GM19438 (cell line): Measurements from ENCODE around the gene KLF2.

Source experiments
- ATAC-seq: cut with Tn5 transposase; IDR thresholded peaks from one replicate; pipeline ENCODE4 v1.9.1; 2021; ENCODE audit warnings: low read depth; ENCODE audit not compliant: unreplicated experiment

The KLF2 gene

DNA sequence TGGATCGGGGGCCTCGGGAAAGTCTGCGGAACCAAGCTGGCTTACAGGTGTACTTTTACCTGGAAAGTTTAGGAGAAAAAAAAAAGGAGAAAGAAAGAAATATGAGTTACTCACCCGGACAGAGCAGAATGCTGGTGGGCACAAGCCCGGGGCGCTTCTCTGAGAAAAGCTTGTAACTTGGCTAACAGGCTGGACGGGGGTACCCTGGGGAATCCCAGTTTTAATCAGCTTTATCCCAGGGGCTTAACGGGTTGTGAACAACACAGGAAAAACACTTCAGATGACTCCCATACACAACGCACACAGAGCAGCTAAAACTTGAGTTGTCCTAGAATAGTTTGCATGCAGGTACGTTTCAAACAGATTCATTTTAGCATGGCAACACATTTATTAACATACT lies 37.3 kb downstream of the KLF2 start:
- no peak for ATAC-seq

DNA sequence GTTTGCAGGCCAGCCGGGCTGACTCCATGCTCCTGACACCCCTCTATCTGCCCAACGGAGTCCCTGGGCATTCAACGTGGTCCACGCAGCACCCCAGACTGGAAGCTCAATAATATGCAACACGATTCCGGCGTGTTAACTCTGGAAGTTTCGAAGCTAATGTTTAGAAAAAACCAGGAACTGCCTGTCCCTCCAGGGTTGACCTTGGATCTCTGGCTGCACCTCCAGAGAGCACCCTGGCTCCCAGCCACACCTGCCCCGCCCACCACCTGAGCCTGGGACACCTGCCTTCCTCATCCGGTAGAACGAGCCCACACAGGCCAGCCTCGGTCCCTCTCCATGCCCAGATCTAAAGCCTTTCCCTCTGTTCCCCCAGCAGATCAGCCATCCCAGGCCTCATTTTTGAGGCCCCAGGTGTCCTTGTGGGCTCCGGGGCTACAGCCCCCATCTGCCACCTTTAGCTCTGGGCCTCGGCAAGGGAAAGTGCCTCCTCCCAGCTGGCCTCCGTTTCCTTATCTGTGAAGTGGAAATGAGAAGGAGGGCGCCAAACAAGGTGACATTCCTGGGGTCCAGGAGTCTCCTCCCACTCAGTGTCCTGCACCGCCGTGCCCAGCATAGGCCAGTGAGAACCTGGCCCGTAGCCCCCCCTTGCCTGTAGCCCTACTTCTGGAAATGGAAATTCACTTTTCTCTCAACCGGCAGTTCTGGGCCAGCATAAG lies 38.7 kb downstream of the KLF2 start:
- no peak for ATAC-seq

- ATAC-seq = no peak
Observed at GRCh38 chr19:16363852-16364230, 39.2 kb downstream of the KLF2 start.

- ATAC-seq = no peak
Observed at GRCh38 chr19:16364231-16364865, 39.7 kb downstream of the KLF2 start.

GRCh38 chr19:16365300-16365996 lies 40.8 kb downstream of the KLF2 start:
- no peak for ATAC-seq

DNA sequence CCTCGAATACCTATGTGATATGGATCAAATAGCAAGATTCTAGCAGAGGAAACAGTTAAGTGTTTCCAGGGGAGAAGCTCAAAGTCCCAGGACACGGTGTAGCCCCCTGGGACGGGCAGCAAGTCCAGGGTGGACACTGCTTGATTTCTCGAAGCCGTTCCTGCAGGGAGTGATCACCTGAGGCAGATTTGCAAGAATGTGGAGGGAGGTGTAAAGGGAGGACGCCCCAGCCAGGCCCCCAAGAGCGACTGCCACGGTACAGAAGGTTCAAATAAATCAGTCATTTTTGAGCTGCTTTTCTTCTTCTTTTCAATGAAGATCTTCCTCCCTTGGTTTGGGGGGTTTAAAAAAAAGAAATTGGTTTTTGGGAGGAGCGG lies 41.4 kb downstream of the KLF2 start:
- no peak for ATAC-seq

- ATAC-seq = no peak
Observed at GRCh38 chr19:16366433-16367260, 42.0 kb downstream of the KLF2 start.

DNA sequence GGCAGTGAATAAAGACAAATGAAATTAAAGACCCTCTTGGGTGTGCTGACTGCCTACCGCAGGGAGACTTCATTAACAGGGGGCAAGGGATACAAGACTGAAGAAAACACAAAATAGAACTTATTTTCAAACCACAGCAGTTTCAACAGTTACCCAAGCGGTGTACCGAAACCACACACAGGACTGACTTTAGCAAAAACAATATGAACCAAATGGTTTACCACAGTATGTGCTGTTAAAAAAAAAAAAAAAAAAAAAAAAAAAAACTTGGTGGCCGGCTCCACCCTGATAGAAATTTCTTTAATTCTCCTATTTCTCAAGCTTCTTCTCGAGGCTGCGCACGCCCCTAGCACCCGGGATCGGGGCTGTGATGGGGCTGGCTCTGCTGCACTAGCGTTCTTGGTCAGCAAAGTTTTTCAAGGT lies 42.6 kb downstream of the KLF2 start:
- ATAC-seq = no peak

DNA sequence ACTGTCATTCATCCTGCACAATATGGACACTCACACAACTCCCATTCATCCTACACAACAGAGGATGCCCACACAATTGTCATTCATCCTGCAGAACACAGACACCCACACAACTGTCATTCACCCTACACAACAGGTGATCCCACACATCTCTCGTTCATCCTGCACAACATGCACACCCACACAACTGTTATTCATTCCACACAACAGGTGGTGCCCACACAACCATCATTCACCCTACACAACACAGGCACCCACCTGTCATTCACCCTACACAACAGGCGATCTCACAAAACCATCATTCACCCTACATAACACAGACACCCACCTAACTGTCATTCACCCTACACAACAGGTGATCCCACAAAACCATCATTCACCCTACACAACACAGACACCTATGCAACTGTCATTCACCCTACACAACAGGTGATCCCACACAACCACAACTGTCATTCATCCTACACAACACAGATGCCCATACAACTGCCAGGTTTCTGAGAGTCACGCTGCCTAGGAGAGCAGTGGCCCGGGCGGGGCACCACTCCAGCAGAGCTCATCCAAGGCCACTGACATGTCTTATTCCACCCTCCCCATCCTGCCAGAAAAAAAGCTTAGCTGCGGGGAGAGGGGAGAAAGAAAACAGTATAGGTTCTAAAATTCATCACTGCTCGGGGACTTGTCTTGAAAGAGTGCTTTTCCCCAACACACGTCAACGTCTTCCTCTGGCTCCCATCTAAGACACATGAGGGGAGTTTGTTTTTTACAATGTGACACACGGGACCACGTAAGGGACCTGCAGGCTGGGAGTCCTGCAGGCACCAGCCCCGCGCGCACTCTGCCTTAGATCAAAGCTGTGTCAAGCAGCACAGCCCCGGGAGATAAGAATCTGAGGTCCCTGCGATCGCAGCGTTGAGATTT lies 44.0 kb downstream of the KLF2 start:
- ATAC-seq = no peak

DNA sequence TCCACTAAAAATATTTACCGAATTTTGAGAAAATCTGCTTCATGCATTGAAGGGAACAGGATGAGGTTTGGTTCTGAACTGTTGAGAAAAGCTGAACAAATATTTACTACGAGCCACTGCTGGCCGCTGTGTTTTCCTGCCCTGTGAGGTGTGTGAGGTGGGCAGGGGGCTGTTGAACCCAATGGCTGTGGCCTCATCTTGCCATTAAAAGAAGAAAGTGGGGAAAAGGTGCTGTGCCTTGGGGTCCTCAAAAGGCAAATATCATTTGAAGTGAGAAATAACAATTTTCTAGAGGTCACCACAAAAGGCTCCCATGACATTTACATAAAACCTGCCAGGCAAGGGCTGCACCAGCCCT lies 44.7 kb downstream of the KLF2 start:
- ATAC-seq = no peak

DNA sequence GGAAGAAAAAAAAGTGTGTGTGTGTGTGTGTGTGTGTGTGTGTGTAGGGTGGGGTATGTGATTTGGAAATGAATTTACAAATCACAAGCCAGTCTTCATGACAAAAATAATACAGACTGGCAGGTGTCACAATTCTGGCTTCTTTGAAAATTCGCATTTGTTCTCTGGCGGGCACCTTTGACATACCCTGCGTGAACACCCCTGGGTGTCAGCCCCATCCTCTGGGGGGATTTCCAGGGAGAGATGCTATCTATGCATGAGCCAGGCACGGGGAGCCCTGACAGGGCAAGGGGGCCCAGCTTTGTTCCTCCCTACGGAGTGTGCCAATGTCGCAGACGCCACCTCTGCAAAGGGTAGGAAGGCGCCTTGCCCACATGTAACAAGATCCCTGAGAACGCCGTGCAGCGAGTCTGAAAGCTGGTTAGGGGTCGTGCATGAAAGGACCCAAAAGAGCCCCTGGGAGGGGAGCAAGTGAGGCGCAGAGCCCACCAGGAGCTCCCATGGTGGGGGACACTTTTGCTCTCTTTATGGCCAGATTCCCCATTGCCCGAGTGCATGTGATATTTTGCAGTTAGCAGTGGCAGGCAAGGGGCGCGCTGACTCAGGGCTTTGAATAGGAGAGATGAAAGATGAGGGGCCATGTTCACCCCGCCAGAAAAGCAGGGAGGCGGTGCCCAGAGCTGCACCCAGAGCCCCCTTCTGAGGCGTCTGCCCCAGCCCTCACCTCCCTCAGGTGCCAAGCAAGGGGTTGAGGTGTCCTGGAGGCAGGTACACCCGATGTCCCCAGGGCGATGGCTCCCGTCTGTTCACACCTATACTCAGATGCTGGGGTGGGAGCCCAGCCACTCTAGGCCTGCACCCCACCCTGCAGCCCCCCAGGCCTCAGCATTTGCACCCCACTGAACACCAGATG lies 45.3 kb downstream of the KLF2 start:
- no peak for ATAC-seq

DNA sequence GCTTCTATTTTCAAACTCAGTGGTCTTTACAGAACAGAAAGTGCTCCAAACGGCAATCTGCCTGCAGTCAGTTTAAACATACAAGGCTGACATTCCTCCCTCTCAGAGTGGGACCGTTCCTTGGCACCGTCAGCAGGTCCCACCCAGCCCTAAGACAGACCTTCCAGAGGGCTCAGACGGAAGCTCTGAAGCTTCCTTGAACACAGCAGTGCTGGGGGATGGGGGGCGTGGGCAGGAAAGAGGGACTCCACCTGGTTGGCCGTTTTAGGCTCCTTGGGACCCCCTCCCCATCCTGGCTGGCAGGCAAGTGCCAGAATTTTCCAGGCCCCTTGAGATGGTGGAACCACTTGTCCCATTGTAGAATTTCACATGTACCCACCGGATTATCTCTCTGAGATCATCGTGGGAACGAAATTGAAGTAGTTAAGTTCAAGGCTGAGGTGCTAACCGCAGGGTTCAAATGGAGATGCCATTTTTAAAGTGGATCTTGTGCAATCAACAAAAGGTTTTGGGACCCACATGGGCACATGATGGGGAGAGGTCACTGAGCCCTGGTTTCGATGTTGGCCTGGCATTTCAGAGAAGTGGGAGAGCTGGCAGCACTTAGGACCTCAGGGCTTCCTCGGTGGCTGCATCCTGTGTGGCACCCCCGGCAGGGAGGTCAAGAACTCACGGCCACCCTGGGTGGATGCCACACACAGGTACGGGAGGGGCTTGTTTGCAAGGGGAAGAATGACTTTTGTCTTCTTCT lies 46.2 kb downstream of the KLF2 start:
- no peak for ATAC-seq

DNA sequence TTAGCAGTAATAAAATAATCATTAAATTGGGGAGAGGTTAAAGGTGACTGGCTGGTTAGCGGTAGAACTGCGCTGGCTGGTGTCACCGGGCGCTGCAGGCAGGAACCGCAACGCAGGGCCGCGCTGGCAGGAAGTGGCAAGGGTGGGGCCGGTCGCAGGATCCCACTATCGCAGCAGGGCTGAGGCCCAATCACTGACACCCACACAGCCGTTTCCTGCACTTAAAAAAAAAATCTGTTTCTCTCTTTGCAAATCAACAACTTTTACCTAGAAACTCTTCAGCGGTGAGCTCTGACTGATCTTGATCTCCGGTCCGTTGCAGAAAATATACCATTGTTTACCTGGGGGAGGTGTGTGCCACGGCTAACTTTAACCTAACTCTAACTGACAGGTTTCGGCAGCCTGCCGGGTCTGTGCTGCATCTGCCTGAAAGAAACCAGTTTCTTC lies 46.9 kb downstream of the KLF2 start:
- peak; percentile 69 for ATAC-seq

DNA sequence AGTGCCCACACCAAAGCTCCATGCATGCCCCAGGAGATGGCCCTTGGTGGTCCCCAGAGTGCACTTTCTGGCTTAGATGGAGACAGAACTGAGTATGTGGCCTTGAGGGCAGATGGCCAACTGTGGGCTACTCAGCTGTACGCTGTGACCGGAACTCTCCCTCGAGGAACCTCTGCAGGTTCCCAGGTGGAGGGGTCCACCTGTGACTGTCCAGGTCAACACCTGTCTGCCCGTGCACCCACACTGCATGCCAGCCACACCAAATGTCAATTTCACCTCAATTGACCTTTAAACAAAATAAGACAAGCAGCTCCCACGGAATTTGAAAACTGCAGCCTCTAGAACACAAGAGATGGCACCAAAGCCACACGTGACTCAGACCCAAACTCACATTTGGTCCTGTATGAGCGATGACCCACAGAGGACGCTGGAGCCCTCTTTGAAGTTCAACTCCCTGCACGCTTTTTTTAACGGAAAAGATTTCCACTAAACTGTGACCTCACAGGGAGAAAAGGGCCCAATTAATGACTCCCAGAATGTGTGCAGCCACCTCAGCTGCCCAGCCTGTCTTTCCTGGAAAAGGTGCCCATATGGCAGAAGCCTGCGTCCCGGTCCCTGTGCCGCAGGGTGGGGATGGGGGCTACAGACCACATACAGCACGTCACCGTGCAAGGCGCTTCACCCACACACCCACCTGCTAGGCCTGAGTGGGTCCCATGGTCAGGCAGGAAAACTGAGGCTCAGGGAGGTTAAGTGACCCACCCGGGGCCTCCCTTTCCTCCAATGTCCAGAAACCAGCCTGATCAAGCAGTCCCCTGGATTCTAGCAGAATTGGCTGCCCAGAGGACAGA lies 47.7 kb downstream of the KLF2 start:
- ATAC-seq = peak; percentile 10

GRCh38 chr19:16373079-16373478 lies 48.5 kb downstream of the KLF2 start:
- no peak for ATAC-seq

DNA sequence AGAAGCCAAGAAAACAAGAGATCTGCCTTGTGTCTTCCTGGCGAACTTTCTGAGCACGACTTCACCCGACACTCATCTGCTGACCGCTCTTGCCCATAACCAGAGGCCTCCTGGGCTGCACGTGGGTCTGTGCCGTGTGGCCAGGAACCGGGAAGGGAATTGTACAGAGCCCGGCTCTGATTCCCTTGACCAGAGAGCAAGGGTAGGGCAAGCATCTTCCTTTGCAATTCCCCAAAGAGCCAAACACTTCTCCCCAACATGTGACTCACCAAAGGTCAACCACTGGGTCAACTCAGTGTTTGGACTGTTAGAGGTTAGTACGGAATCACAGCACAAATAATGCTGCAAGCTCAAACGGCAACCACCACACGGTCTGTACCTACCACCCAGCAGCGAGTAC lies 48.9 kb downstream of the KLF2 start:
- ATAC-seq = no peak

GRCh38 chr19:16373989-16374388 lies 49.4 kb downstream of the KLF2 start:
- ATAC-seq = no peak
